ENCODE data around the gene DCANP1. TPM values are rescaled to one million over a fixed set of nuclear protein-coding genes. Genes with fewer than 3 reads are reported as not detected.

DCANP1 gene
- total and polyA plus RNA-seq, 10 donors, result 0.23 to 2.4 (median 0.71) TPM

GRCh38 chr5:135395866-135396265 is 51.3 kb downstream of the DCANP1 start:
- Histone ChIP-seq H3K4me3 (peak overlapping the region in 1 of 8 donors; percentile 75), H3K27ac (peak overlapping the region in 7 of 8 donors; percentile 29 to 95 (median 93)), H3K27me3 (replicated peaks in 1 of 7) (no peaks in the 10 kb centered on the region)

GRCh38 chr5:135395451-135395850 is 51.7 kb downstream of the DCANP1 start:
- Histone ChIP-seq H3K9me3 (no peaks in the 10 kb centered on the region), H3K4me1 (peaks cover 40 to 92% (median 86%) of the 10 kb centered on the region in 6 donors), H3K27ac (peak overlapping the region in 7 of 8 donors; percentile 29 to 95 (median 76)), H3K36me3 (peaks cover 0 to 30% (median 2%) of the 10 kb centered on the region in 6 donors), H3K4me3 (peak overlapping the region in 1 of 8 donors; percentile 75), H3K27me3 (replicated peaks in 1 of 7) (no peaks in the 10 kb centered on the region)
- no peak for DNase-seq
- 50 to 66% (median 58%) methylated on average over 5 of the region's 5 CpGs for WGBS, 5 donors
- intact Hi-C loops (cut with DNase I; ENCODE audit: low total_unique reads), result no loop called here
- TF ChIP-seq CTCF (IDR thresholded peaks at IDR 0.05 in 8 of 11, conservative IDR thresholded peaks at IDR 0.05 in 3 of 11) (no peak), POLR2AphosphoS5 (IDR thresholded peaks at IDR 0.05) (no peak), POLR2A (IDR thresholded peaks at IDR 0.05) (no peak)

More at GRCh38 chr5:135395866-135396265, 51.3 kb downstream of the DCANP1 start:
- TF ChIP-seq POLR2AphosphoS5 (IDR thresholded peaks at IDR 0.05), result no peak
- no peak for TF ChIP-seq CTCF (IDR thresholded peaks at IDR 0.05 in 8 of 11, conservative IDR thresholded peaks at IDR 0.05 in 3 of 11)
- TF ChIP-seq POLR2A (IDR thresholded peaks at IDR 0.05), result no peak
- intact Hi-C loops (cut with DNase I; ENCODE audit: low total_unique reads), result no loop called here
- Histone ChIP-seq H3K4me1 (peaks cover 38 to 88% (median 83%) of the 10 kb centered on the region in 6 donors), H3K36me3 (peaks cover 0 to 26% (median 2%) of the 10 kb centered on the region in 6 donors), H3K9me3 (no peaks in the 10 kb centered on the region)
- no peak for DNase-seq
- 38 to 67% (median 47%) methylated on average over 4 of the region's 4 CpGs for WGBS, 5 donors

Small RNA genes lying within 50 kb of the gene (small RNA-seq; reads per million reads assigned to genes)
- 0 reads per million in 4 donors for gene DCANP1

Other genes with a start within 250 kb of the DCANP1 start
- gene MACROH2A1, start 48.1 kb downstream of the DCANP1 start, total RNA-seq, result 100 to 1,000 TPM; 139 to 288 (median 210) TPM
- 100 to 1,000 TPM in 2 of 3 donors, 10 to 100 TPM in 1; 88.1 to 139 (median 113) TPM for gene MACROH2A1, start 48.1 kb downstream of the DCANP1 start, polyA plus RNA-seq
- 1 to 10 TPM in 4 of 7 donors, under 1 TPM in 3; 0.37 to 4.0 (median 1.8) TPM for gene TIFAB, start 5.0 kb upstream of the DCANP1 start, total RNA-seq
- gene TIFAB, start 5.0 kb upstream of the DCANP1 start, polyA plus RNA-seq, result 1 to 10 TPM in 1 of 3 donors, under 1 TPM in 2; 0.48 to 1.4 (median 0.74) TPM
- not detected for gene NEUROG1, start 88.6 kb upstream of the DCANP1 start, total RNA-seq
- not detected for gene NEUROG1, start 88.6 kb upstream of the DCANP1 start, polyA plus RNA-seq
- 10 to 100 TPM; 10.3 to 67.1 (median 42.4) TPM for gene CXCL14, start 131.6 kb upstream of the DCANP1 start, total RNA-seq
- gene CXCL14, start 131.6 kb upstream of the DCANP1 start, polyA plus RNA-seq, result 10 to 100 TPM; 42.4 to 45.9 (median 44.5) TPM